HG03139 (cell line): Measurements from ENCODE around the gene GIPC3.
"Not testable (repeated sequence)": the region's sequence is repeated elsewhere in the genome, so short reads cannot be mapped to it uniquely, and the experiment has no call there.

Experiments
- ATAC-seq: cut with Tn5 transposase; IDR thresholded peaks from one replicate; pipeline ENCODE4 v1.9.1; 2021; ENCODE audit not compliant: unreplicated experiment

Gene GIPC3

GRCh38 chr19:3618144-3618810, 33.0 kb downstream of the GIPC3 start:
- no peak for ATAC-seq

GRCh38 chr19:3618811-3619630, 33.7 kb downstream of the GIPC3 start:
- no peak for ATAC-seq

- no peak for ATAC-seq
Observed at GRCh38 chr19:3619631-3620012, 34.3 kb downstream of the GIPC3 start.

GRCh38 chr19:3620145-3620816, 35.0 kb downstream of the GIPC3 start:
- no peak for ATAC-seq

GRCh38 chr19:3620817-3621547, 35.7 kb downstream of the GIPC3 start:
- no peak for ATAC-seq

GRCh38 chr19:3621689-3622088, 36.4 kb downstream of the GIPC3 start:
- no peak for ATAC-seq

GRCh38 chr19:3622224-3622623, 36.9 kb downstream of the GIPC3 start:
- ATAC-seq = no peak

DNA sequence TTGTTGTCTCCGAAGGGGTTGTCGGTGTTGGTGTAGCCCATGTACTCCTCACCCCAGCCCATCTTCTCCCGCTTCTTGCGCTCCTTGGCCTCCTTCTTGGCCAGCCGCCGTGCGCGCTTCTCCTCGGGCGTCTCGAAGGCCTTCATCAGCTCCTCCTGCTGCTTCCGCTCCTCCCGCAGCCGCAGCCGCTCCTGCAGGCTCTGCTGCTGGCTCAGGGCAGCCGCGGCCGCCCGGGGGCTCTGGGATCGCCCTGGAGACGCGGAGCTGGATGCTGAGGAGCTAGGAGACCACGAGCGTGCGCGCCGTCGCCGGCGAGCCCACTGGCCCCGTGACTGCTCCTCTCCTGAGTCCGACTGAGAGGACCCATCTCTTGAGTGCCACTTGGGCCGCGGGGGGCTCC, 38.4 kb downstream of the GIPC3 start:
- ATAC-seq = no peak

- no peak for ATAC-seq
Observed at GRCh38 chr19:3625996-3626472, 40.8 kb downstream of the GIPC3 start.

DNA sequence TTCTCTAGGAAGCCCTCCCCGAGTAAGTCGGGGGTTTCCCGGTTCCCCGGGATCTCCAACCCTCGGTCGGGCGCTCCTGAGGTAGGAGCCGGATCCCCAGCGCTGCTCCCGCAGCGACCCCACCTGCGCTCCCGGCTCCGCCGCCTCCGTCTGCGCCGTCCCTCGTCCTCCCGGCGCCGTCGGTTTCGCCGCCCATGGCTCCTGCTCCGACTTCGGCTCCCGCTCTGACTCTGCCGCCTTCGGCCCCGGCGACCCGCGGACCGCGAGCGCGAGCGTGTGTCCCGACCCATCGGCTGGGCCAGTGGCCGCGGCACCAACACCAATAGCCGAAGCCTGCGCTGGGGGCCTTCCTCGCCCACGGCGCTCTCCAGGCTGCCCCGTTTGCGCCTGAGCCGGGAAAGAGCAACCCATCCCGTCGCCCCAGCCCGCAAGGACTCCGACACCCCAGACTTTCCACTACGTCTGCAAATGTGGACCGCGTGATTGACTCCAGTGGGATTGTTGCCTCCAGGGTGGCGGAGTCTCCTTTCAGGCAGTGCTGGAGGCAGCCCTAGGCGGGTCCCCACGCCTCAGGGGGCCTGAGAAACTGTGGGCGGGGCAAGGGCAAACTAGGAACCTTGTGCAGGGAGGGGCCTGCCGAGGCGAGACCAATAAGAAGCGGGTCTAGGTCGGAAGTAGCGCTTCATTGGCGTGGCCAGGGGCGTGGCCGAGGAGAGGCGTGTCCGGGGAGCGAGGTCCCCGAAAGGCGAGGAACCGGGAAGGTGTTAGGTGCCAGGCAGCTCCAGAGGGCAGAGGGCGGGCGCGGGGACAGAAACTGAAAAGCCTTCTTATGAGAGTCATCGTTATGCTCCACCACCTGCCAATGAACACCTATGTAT, 41.4 kb downstream of the GIPC3 start, which contains the start of gene CACTIN:
TSS of gene CACTIN (minus strand) at position 318 of the 878 bp plus-strand sequence. CDS start at position 290, 28 bp downstream.
- ATAC-seq = peak; percentile 82

DNA sequence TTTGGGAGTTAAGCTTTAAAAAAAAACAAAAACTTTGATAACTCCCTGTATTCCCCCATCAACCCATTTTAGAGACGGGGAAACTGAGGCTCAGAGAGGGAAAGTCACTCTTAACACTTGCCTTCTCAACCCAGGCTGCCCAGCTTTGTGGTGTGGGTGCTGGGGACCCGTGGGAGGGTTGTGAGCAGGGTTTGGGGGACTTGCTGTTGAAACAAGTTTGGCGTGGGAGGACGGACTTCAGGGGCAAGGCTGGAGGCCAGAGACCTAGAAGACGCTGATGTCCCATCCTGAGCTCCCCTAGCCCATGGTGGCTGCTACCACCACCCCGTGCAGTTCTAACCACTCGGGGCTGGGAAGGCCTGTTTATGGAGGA, 42.1 kb downstream of the GIPC3 start:
- ATAC-seq = no peak

- not testable (repeated sequence) for ATAC-seq
Observed at GRCh38 chr19:3628766-3629165, 43.5 kb downstream of the GIPC3 start.

- no peak for ATAC-seq
Observed at GRCh38 chr19:3631053-3631861, 46.0 kb downstream of the GIPC3 start.

DNA sequence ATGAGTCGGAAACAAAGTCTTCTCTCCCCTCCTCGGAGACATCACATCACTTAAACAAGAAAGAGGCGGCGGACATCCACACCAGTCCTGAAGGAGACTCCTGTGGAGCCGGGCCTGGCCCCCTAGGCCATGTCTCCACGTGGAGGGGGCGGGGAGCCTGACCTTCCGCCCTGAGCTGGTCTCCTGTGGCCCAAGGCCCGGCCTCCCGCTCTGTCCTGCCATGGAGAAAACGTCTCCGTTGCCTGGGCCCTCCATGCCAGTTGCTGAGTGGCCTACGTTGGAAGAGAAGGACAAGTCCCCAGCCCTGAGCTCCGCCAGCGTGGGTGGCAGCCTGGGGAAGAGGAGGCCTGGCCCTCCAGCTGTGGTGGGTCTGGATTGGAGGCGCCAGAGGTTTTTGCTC, 46.8 kb downstream of the GIPC3 start:
- ATAC-seq = no peak

- ATAC-seq = no peak
Observed at GRCh38 chr19:3632739-3633558, 47.7 kb downstream of the GIPC3 start.

GRCh38 chr19:3633559-3633988, 48.3 kb downstream of the GIPC3 start:
- ATAC-seq = no peak

DNA sequence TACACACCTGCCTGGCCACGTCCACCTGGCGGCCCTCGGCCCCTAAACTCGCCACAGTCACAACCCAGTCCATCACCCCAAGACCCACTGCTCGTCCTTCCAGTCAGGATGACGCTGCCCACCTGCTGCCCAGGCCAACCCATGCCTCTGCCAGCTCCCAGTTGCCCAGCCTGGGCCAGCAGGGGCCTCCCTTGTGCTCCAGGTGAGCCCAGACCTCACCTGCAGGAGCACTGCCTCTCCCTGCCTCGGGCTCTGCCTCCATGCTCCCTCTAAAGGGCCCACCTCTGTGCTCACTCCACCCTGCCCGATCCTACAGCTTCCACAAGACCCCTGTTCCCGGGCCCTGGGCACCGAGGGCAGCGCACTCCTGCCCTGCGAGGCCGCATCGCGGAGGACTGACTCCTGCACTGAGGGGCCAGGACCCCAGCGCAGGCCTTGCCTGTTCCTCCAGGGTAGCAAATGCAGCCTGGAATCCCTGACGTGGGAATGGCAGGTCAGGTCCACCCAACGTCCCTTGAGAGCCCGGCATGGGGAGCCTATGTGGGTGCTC, 49.3 kb downstream of the GIPC3 start:
- no peak for ATAC-seq

- ATAC-seq = no peak
Observed at GRCh38 chr19:3636506-3636905, 51.2 kb downstream of the GIPC3 start.
